SK-N-SH treated with all-trans-retinoic acid at 6 μM for 48 hours (cell line): Measurements from ENCODE around the gene BOC.

Experiments used
- ATAC-seq: fragments of 200-7000 bp; cut with Tn5 transposase; 3 replicates; pipeline ENCODE4 v1.9.1; 2020; ENCODE audit warnings: mild to moderate bottlenecking, moderate library complexity
- ARNTL ChIP-seq: fragments of 450-650 bp; formaldehyde crosslinking; IDR thresholded peaks from 2 replicates; pipeline ENCODE4 v1.5.0; 2020; ENCODE audit warnings: low read depth, mild to moderate bottlenecking, moderate library complexity, borderline replicate concordance
- BACH2 ChIP-seq: fragments of 250-450 bp; sonication (Bioruptor Pico); IDR thresholded peaks from 2 replicates; pipeline ENCODE4 v1.9.0; 2021; ENCODE audit warnings: mild to moderate bottlenecking, borderline replicate concordance
- ESRRG ChIP-seq: fragments of 250-450 bp; sonication (Bioruptor Pico); IDR thresholded peaks from 2 replicates; pipeline ENCODE4 v1.6.1; 2021; ENCODE audit warnings: mild to moderate bottlenecking
- GLIS3 ChIP-seq: fragments of 250-450 bp; sonication (Bioruptor Pico); IDR thresholded peaks from 2 replicates; pipeline ENCODE4 v1.5.0; 2020; ENCODE audit warnings: mild to moderate bottlenecking, moderate library complexity
- ISL1 ChIP-seq: fragments of 250-450 bp; sonication (Bioruptor Pico); IDR thresholded peaks from 2 replicates; pipeline ENCODE4 v2.1.2; 2022; ENCODE audit warnings: mild to moderate bottlenecking, moderate library complexity
- OSR1 ChIP-seq: fragments of 250-450 bp; sonication (Bioruptor Pico); IDR thresholded peaks from 2 replicates; pipeline ENCODE4 v1.8.0; 2022; ENCODE audit warnings: moderate library complexity, mild to moderate bottlenecking, inconsistent platforms
- PPARA ChIP-seq: fragments of 250-450 bp; sonication (Bioruptor Pico); IDR thresholded peaks from 2 replicates; pipeline ENCODE4 v1.5.0; 2020; ENCODE audit warnings: mild to moderate bottlenecking, borderline replicate concordance
- RARB ChIP-seq: fragments of 250-450 bp; sonication (Bioruptor Pico); IDR thresholded peaks from 2 replicates; pipeline ENCODE4 v1.8.0; 2021; ENCODE audit warnings: mild to moderate bottlenecking, moderate library complexity
- SNAI2 ChIP-seq: fragments of 250-450 bp; sonication (Bioruptor Pico); IDR thresholded peaks from 2 replicates; pipeline ENCODE4 v1.5.0; 2020; ENCODE audit warnings: mild to moderate bottlenecking, moderate library complexity
- TCF4 ChIP-seq: fragments of 250-450 bp; sonication (Bioruptor Pico); IDR thresholded peaks from 2 replicates; pipeline ENCODE4 v1.8.0; 2021; ENCODE audit warnings: mild to moderate bottlenecking, moderate library complexity, borderline replicate concordance
- TOX ChIP-seq: fragments of 250-450 bp; sonication (Bioruptor Pico); IDR thresholded peaks from 2 replicates; pipeline ENCODE4 v1.8.0; 2021; ENCODE audit warnings: mild to moderate bottlenecking, moderate library complexity, borderline replicate concordance
- ZC3H10 ChIP-seq: fragments of 250-450 bp; sonication (Bioruptor Pico); IDR thresholded peaks from 2 replicates; pipeline ENCODE4 v1.5.1; 2021; ENCODE audit warnings: mild to moderate bottlenecking, moderate library complexity
- ZFP3 ChIP-seq: fragments of 250-450 bp; sonication (Bioruptor Pico); IDR thresholded peaks from 2 replicates; pipeline ENCODE4 v1.5.0; 2020; ENCODE audit warnings: mild to moderate bottlenecking, moderate library complexity
- ZFP30 ChIP-seq: fragments of 450-650 bp; formaldehyde crosslinking; IDR thresholded peaks from 2 replicates; pipeline ENCODE4 v1.5.0; 2022; ENCODE audit warnings: mild to moderate bottlenecking, moderate library complexity
- ZNF565 ChIP-seq: fragments of 450-650 bp; formaldehyde crosslinking; conservative IDR thresholded peaks from 2 replicates; pipeline ENCODE4 v1.5.0; 2020; ENCODE audit warnings: low read depth, mild to moderate bottlenecking, moderate library complexity
- ZNF70 ChIP-seq: fragments of 450-650 bp; formaldehyde crosslinking; IDR thresholded peaks from 2 replicates; pipeline ENCODE4 v1.5.0; 2020; ENCODE audit warnings: mild to moderate bottlenecking, moderate library complexity
- ZNF8 ChIP-seq: fragments of 450-650 bp; formaldehyde crosslinking; IDR thresholded peaks from 2 replicates; pipeline ENCODE4 v1.5.0; 2020; ENCODE audit warnings: mild to moderate bottlenecking, moderate library complexity
- TF ChIP-seq, protein P1 (sequence below): fragments of 250-450 bp; sonication (Bioruptor Pico); IDR thresholded peaks from 2 replicates; pipeline ENCODE4 v1.5.1; 2020; ENCODE audit warnings: low read depth, mild to moderate bottlenecking, moderate library complexity
- TF ChIP-seq, protein P2 (sequence below): fragments of 250-450 bp; sonication (Bioruptor Pico); IDR thresholded peaks from 2 replicates; pipeline ENCODE4 v1.8.0; 2021; ENCODE audit warnings: low read depth, mild to moderate bottlenecking, moderate library complexity, borderline replicate concordance
- TF ChIP-seq, protein P3 (sequence below): fragments of 250-450 bp; sonication (Bioruptor Pico); IDR thresholded peaks from 2 replicates; pipeline ENCODE4 v1.5.0; 2020; ENCODE audit warnings: mild to moderate bottlenecking, moderate library complexity
- TF ChIP-seq, protein P4 (sequence below): fragments of 250-450 bp; sonication (Bioruptor Pico); IDR thresholded peaks from 2 replicates; pipeline ENCODE4 v1.5.1; 2021; ENCODE audit warnings: mild to moderate bottlenecking, moderate library complexity

BOC gene

DNA sequence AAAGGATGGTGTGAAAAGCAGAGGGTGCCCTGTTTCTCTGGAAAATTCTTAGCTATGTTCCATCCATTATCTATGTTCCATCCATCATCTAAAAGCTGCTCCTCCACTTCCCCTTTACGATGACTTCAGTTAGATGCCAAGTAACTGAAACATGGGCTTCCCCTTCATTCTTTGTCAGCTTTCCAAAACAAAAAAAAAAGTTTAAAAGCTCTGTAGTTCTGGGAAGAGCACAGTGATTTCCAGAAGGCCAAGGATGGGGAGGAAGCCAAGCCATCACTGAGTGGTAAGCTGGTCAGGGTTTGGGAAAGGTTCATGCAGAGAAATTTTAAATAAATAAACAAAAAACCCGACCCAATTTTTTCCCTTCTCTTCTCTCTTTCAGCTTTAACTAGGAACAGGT is 118.4 kb downstream of the BOC start:
- ATAC-seq, result no peak
- TF ChIP-seq ZNF8 (CRISPR knock-in tag) (no peak), ARNTL (CRISPR knock-in tag) (no peak), OSR1 (no peak), ZFP30 (CRISPR knock-in tag) (no peak), ZC3H10 (CRISPR knock-in tag) (no peak), TCF4 (CRISPR knock-in tag) (no peak), ZNF565 (no peak), PPARA (CRISPR knock-in tag) (no peak), ZNF70 (CRISPR knock-in tag) (no peak), RARB (CRISPR knock-in tag) (no peak), ISL1 (no peak), GLIS3 (CRISPR knock-in tag) (no peak), ZFP3 (CRISPR knock-in tag) (no peak), SNAI2 (CRISPR knock-in tag) (no peak), BACH2 (no peak)
- TF ChIP-seq, protein P1, sequence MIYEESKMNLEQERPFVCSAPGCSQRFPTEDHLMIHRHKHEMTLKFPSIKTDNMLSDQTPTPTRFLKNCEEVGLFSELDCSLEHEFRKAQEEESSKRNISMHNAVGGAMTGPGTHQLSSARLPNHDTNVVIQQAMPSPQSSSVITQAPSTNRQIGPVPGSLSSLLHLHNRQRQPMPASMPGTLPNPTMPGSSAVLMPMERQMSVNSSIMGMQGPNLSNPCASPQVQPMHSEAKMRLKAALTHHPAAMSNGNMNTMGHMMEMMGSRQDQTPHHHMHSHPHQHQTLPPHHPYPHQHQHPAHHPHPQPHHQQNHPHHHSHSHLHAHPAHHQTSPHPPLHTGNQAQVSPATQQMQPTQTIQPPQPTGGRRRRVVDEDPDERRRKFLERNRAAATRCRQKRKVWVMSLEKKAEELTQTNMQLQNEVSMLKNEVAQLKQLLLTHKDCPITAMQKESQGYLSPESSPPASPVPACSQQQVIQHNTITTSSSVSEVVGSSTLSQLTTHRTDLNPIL (CRISPR knock-in tag), result no peak

DNA sequence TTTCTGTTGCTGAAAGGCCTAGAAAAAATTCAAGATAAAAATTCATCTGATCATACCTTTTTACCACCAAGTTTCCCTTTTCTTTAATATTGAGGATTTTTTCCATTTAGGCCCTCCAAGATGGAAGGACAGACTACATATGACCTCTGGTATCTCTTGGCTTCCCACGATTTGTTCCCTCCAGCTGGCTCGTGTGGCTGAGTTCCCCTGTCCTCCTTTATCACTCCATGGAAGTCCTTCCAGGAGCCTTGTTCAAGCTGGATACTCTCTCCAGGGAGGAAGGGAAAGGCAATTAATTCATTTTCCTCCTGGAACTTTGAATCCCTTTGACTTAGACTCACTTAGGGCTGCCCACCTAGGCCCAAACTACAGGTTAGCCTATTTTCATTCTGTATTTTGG is 119.4 kb downstream of the BOC start:
- ATAC-seq, result no peak
- TF ChIP-seq ISL1 (no peak), PPARA (CRISPR knock-in tag) (no peak), TOX (no peak), ZNF565 (no peak), ZNF8 (CRISPR knock-in tag) (no peak), ESRRG (CRISPR knock-in tag) (no peak), SNAI2 (CRISPR knock-in tag) (no peak)
- TF ChIP-seq, protein P2, sequence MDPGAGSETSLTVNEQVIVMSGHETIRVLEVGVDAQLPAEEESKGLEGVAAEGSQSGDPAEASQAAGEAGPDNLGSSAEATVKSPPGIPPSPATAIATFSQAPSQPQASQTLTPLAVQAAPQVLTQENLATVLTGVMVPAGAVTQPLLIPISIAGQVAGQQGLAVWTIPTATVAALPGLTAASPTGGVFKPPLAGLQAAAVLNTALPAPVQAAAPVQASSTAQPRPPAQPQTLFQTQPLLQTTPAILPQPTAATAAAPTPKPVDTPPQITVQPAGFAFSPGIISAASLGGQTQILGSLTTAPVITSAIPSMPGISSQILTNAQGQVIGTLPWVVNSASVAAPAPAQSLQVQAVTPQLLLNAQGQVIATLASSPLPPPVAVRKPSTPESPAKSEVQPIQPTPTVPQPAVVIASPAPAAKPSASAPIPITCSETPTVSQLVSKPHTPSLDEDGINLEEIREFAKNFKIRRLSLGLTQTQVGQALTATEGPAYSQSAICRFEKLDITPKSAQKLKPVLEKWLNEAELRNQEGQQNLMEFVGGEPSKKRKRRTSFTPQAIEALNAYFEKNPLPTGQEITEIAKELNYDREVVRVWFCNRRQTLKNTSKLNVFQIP (CRISPR knock-in tag), result no peak
- TF ChIP-seq, all 23 proteins: peak for 0

DNA sequence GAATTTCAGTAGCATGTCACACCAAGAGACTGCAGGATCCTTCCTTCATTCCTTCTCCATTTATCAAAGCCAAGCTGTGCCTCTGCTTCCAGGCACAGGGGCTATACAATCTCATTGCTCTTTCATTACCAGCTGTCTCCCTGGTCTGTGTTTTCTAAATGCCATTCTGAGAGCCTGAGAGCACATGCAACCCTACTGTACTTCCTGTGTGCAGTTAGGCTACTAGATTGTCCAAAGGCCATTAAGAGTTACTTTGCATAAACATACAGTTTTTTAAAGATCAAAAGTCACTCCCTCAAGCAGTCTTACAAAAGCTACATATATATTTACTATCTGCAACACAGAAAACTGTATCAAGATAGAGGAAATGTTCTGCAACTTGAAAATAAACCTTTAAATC is 119.8 kb downstream of the BOC start:
- ATAC-seq, result no peak
- TF ChIP-seq BACH2, result no peak
- no peak for TF ChIP-seq ESRRG (CRISPR knock-in tag)
- TF ChIP-seq, protein P1 (CRISPR knock-in tag), result no peak
- TF ChIP-seq ARNTL (CRISPR knock-in tag), result no peak
- no peak for TF ChIP-seq ISL1
- TF ChIP-seq GLIS3 (CRISPR knock-in tag), result no peak
- TF ChIP-seq ZFP3 (CRISPR knock-in tag), result no peak
- TF ChIP-seq TOX, result no peak
- TF ChIP-seq SNAI2 (CRISPR knock-in tag), result no peak
- TF ChIP-seq OSR1, result no peak
- TF ChIP-seq, protein P3, sequence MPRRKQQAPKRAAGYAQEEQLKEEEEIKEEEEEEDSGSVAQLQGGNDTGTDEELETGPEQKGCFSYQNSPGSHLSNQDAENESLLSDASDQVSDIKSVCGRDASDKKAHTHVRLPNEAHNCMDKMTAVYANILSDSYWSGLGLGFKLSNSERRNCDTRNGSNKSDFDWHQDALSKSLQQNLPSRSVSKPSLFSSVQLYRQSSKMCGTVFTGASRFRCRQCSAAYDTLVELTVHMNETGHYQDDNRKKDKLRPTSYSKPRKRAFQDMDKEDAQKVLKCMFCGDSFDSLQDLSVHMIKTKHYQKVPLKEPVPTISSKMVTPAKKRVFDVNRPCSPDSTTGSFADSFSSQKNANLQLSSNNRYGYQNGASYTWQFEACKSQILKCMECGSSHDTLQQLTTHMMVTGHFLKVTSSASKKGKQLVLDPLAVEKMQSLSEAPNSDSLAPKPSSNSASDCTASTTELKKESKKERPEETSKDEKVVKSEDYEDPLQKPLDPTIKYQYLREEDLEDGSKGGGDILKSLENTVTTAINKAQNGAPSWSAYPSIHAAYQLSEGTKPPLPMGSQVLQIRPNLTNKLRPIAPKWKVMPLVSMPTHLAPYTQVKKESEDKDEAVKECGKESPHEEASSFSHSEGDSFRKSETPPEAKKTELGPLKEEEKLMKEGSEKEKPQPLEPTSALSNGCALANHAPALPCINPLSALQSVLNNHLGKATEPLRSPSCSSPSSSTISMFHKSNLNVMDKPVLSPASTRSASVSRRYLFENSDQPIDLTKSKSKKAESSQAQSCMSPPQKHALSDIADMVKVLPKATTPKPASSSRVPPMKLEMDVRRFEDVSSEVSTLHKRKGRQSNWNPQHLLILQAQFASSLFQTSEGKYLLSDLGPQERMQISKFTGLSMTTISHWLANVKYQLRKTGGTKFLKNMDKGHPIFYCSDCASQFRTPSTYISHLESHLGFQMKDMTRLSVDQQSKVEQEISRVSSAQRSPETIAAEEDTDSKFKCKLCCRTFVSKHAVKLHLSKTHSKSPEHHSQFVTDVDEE (CRISPR knock-in tag), result no peak
- TF ChIP-seq, protein P4, sequence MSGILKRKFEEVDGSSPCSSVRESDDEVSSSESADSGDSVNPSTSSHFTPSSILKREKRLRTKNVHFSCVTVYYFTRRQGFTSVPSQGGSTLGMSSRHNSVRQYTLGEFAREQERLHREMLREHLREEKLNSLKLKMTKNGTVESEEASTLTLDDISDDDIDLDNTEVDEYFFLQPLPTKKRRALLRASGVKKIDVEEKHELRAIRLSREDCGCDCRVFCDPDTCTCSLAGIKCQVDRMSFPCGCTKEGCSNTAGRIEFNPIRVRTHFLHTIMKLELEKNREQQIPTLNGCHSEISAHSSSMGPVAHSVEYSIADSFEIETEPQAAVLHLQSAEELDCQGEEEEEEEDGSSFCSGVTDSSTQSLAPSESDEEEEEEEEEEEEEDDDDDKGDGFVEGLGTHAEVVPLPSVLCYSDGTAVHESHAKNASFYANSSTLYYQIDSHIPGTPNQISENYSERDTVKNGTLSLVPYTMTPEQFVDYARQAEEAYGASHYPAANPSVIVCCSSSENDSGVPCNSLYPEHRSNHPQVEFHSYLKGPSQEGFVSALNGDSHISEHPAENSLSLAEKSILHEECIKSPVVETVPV, result no peak
- no peak for TF ChIP-seq ZNF70 (CRISPR knock-in tag)
- no peak for TF ChIP-seq RARB (CRISPR knock-in tag)
- TF ChIP-seq, all 23 proteins: peak for 0
